Measurements from ENCODE around the gene ETFDH.

Gene ETFDH

GRCh38 chr4:158673633-158674032, 1.5 kb downstream of the ETFDH start:
- ChIA-PET POLR2A (ENCODE audit: low non-redundant PET) (no interaction called here), CTCF (no interaction called here)
- TF ChIP-seq CTCF (conservative IDR thresholded peaks at IDR 0.05; ENCODE audit: low read depth) = no peak
- no peak for DNase-seq (ENCODE audit: low spot score)
- no peak overlapping the region for H3K27ac ChIP-seq

- TF ChIP-seq CTCF (conservative IDR thresholded peaks at IDR 0.05; ENCODE audit: low read depth) = no peak
- DNase-seq (ENCODE audit: low spot score) = no peak
- CTCF ChIA-PET = no interaction called here
- H3K27ac ChIP-seq = no peak overlapping the region
- POLR2A ChIA-PET (ENCODE audit: low non-redundant PET) = no interaction called here
These were observed 4.0 kb downstream of the ETFDH start for GRCh38 chr4:158676076-158676475.

GRCh38 chr4:158678767-158679166, 6.7 kb downstream of the ETFDH start:
- DNase-seq (ENCODE audit: low spot score) = no peak
- CTCF ChIA-PET = interaction anchor here (0.7 kb wide), 1 partner anchor 12 kb away, joined by 3 read pairs; no protein-coding TSS in a partner anchor

GRCh38 chr4:158681629-158682028, 9.5 kb downstream of the ETFDH start:
- CTCF ChIA-PET = no interaction called here
- POLR2A ChIA-PET (ENCODE audit: low non-redundant PET) = no interaction called here
- no peak overlapping the region for H3K27ac ChIP-seq
- no peak for DNase-seq (ENCODE audit: low spot score)
- TF ChIP-seq CTCF (conservative IDR thresholded peaks at IDR 0.05; ENCODE audit: low read depth) = no peak

More at GRCh38 chr4:158678767-158679166, 6.7 kb downstream of the ETFDH start:
- POLR2A ChIA-PET (ENCODE audit: low non-redundant PET) = no interaction called here
- no peak for TF ChIP-seq CTCF (conservative IDR thresholded peaks at IDR 0.05; ENCODE audit: low read depth)
- H3K27ac ChIP-seq = no peak overlapping the region

- CTCF ChIA-PET = no interaction called here
- H3K27ac ChIP-seq = no peak overlapping the region
- no peak for DNase-seq (ENCODE audit: low spot score)
- no peak for TF ChIP-seq CTCF (conservative IDR thresholded peaks at IDR 0.05; ENCODE audit: low read depth)
- POLR2A ChIA-PET (ENCODE audit: low non-redundant PET) = no interaction called here
These were observed 10.0 kb downstream of the ETFDH start for GRCh38 chr4:158682066-158682465.

GRCh38 chr4:158688813-158689212, 16.7 kb downstream of the ETFDH start:
- H3K27ac ChIP-seq = no peak overlapping the region
- no peak for DNase-seq (ENCODE audit: low spot score)
- POLR2A ChIA-PET (ENCODE audit: low non-redundant PET) = no interaction called here
- CTCF ChIA-PET = no interaction called here
- no peak for TF ChIP-seq CTCF (conservative IDR thresholded peaks at IDR 0.05; ENCODE audit: low read depth)

GRCh38 chr4:158704274-158704673, 32.2 kb downstream of the ETFDH start:
- POLR2A ChIA-PET (ENCODE audit: low non-redundant PET) = no interaction called here
- no peak overlapping the region for H3K27ac ChIP-seq
- no peak for DNase-seq (ENCODE audit: low spot score)
- no peak for TF ChIP-seq CTCF (conservative IDR thresholded peaks at IDR 0.05; ENCODE audit: low read depth)
- CTCF ChIA-PET = interaction anchor here (0.8 kb wide), 1 partner anchor 259 kb away, joined by 3 read pairs; no protein-coding TSS in a partner anchor
